ENCODE measurements around the gene SDK2.

DNA sequence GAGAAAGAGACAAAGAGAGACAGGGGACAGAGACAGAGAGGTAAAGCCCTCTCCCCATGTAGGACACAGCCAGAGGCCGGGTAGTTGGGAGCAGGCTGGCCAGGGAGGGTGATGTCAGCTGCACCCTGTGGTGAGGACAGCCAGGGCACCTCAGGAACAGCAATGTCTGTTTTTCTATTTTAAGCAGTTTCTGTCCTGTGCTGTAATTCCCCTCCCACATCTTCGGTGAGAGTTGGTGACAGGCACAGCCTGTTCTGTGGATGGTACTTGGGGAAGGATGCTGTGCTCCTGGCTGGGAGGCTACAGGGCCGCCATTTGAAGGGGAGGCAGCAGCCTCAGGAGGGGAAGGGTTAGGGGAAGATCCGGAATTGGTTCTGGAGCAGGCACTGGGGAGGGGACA lies 163.5 kb downstream of the SDK2 start:
- TF ChIP-seq CTCF (IDR thresholded peaks at IDR 0.05) (no peak), POLR2A (IDR thresholded peaks at IDR 0.05) (no peak)
